Tibial nerve (tissue), 3 donors: ENCODE results near the gene WDSUB1.

ENCODE experiments used
- POLR2A ChIP-seq, 2 donors: fragments of 450-650 bp; IDR thresholded peaks; one replicate each; pipeline ENCODE4 v1.6.1; 2017; ENCODE audit warnings: antibody characterized with exemption in 2 of 2, mild to moderate bottlenecking in 2 of 2, moderate library complexity in 2 of 2
- TF ChIP-seq, protein P1 (sequence below), 5 experiments: fragments of 200-600 bp in 3 of 5; fragments of 450-650 bp in 2 of 5; sonication (generic) in 3 of 5; IDR thresholded peaks; one replicate each; pipeline ENCODE4 v1.5.1; 2016 to 2019; ENCODE audit warnings: antibody characterized with exemption in 5 of 5, mild to moderate bottlenecking in 3 of 5, moderate library complexity in 2 of 5

DNA sequence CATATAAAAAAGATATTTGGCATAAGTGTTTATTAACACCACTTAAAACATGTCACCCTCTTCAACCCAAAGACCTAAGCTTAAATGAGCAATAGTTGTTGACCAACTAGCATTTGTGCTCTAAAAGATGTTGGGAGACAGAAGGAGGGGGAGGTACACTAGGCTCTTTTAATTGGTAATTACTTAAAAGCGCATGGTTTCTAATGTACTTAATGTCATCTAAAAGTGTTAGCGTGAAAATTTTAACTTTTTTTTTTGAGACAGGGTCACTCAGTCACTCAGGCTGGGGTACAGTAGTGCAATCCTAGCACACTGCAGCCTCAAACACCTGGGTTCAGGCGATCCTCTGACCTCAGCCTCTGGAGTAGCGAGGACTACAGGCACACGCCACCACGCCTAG, 5.5 kb downstream of the WDSUB1 start:
- TF ChIP-seq, protein P1, sequence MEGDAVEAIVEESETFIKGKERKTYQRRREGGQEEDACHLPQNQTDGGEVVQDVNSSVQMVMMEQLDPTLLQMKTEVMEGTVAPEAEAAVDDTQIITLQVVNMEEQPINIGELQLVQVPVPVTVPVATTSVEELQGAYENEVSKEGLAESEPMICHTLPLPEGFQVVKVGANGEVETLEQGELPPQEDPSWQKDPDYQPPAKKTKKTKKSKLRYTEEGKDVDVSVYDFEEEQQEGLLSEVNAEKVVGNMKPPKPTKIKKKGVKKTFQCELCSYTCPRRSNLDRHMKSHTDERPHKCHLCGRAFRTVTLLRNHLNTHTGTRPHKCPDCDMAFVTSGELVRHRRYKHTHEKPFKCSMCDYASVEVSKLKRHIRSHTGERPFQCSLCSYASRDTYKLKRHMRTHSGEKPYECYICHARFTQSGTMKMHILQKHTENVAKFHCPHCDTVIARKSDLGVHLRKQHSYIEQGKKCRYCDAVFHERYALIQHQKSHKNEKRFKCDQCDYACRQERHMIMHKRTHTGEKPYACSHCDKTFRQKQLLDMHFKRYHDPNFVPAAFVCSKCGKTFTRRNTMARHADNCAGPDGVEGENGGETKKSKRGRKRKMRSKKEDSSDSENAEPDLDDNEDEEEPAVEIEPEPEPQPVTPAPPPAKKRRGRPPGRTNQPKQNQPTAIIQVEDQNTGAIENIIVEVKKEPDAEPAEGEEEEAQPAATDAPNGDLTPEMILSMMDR (IDR thresholded peaks at IDR 0.05): no peak
- TF ChIP-seq POLR2A (IDR thresholded peaks at IDR 0.05): no peak
